ENCODE results near the gene CDIPT.
A peak's percentile ranks its signal among the peaks of the same experiment; 100 is the strongest.

Gene CDIPT

DNA sequence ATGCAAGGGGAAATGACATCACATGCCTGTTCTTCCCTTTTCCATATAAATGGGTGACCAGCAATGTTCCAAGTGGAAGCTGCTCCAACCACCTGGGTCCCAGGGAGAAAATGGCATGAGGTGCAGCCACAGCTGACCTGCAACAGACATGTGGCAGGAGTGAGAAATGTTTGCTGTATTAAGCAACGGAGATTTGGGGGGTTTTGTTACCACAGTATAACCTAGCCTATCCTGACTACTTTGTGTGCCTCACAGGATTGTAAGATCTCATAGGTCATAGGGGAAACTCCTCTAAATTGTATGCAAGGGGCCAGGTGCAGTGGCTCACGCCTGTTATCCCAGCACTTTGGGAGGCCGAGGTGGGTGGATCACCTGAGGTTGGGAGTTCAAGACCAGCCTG, 12.0 kb downstream of the CDIPT start:
- TF ChIP-seq, protein P1, sequence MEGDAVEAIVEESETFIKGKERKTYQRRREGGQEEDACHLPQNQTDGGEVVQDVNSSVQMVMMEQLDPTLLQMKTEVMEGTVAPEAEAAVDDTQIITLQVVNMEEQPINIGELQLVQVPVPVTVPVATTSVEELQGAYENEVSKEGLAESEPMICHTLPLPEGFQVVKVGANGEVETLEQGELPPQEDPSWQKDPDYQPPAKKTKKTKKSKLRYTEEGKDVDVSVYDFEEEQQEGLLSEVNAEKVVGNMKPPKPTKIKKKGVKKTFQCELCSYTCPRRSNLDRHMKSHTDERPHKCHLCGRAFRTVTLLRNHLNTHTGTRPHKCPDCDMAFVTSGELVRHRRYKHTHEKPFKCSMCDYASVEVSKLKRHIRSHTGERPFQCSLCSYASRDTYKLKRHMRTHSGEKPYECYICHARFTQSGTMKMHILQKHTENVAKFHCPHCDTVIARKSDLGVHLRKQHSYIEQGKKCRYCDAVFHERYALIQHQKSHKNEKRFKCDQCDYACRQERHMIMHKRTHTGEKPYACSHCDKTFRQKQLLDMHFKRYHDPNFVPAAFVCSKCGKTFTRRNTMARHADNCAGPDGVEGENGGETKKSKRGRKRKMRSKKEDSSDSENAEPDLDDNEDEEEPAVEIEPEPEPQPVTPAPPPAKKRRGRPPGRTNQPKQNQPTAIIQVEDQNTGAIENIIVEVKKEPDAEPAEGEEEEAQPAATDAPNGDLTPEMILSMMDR (IDR thresholded peaks at IDR 0.05): no peak

DNA sequence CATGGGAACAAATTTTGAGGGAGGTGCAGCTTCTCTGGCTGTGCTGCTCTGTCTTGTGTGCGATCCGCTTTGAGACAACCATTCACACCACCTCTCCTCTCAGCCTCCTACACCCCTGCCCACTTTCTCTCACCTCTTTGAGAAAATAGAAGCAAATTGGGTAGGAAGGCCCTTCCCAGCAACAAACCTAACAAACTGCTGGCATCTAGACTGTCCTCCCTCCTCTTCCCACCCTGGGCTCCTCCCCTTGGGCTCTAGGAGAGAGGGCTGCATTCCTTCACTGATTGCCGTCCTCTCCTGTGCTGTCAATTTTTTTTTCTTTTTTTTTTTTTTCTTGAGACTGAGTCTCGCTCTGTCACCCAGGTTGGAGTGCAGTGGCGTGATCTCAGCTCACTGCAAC, 13.5 kb downstream of the CDIPT start:
- TF ChIP-seq, protein P1 (IDR thresholded peaks at IDR 0.05): no peak

DNA sequence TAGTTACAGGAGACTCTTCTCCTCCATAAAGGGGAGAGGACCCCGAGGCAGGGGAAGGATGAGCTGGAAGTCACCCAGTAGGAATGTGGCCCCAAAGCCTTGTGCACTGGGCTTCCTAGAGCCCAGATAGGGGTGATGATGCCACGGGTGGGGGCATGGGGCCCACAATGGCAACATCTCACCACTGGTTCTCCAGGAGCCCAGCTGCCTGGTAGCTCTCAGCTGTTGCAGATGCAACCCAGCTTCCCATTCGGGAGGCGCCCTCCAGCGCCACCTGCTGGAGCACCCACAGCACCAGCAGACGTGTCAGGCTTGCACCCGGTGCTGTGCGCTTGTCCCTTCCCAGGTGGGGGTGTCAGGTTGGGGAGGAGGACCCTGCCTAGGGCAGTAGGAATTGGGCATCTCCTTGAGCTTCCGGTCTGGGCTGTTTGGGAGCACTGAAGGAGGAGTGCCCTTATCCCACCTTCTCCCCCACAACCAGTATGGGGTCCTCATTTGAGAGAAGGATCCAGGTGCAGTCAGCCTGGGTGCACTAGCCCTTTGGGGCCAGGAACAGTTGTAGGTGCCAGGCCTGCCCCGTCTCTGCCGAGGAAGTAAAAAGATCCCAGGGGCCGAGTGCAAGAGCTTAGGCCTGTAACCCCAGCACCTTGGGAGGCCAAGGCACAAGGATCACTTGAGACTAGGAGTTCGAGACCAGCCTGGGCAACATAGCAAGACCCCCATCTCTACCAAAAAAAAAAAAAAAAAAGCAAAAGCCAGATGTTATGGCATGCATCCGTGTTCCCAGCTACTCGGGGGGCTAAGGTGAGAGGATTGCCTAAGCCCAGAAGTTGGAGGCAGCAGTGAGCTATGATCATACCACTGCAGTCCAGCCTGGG, 14.4 kb downstream of the CDIPT start:
- TF ChIP-seq, protein P1 (IDR thresholded peaks at IDR 0.05): peak; percentile 68

DNA sequence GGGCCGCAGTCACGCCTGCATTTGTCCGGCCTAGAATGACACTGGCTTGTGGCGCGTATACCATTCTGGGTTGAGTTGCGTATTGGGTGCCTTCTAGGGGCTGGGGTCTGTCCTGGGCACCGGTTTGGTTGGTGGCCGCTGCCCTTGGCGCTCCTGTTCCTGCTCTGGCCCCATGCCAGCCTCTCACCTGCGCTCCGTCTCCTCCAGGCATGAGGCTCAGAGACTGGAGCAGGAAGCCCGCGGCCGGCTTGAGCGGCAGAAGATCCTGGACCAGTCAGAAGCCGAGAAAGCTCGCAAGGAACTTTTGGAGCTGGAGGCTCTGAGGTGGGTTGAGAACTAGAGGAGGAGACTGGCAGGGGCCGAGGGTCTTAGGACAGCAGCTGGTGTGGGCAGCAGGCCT, 17.4 kb downstream of the CDIPT start:
- TF ChIP-seq, protein P1 (IDR thresholded peaks at IDR 0.05): no peak

DNA sequence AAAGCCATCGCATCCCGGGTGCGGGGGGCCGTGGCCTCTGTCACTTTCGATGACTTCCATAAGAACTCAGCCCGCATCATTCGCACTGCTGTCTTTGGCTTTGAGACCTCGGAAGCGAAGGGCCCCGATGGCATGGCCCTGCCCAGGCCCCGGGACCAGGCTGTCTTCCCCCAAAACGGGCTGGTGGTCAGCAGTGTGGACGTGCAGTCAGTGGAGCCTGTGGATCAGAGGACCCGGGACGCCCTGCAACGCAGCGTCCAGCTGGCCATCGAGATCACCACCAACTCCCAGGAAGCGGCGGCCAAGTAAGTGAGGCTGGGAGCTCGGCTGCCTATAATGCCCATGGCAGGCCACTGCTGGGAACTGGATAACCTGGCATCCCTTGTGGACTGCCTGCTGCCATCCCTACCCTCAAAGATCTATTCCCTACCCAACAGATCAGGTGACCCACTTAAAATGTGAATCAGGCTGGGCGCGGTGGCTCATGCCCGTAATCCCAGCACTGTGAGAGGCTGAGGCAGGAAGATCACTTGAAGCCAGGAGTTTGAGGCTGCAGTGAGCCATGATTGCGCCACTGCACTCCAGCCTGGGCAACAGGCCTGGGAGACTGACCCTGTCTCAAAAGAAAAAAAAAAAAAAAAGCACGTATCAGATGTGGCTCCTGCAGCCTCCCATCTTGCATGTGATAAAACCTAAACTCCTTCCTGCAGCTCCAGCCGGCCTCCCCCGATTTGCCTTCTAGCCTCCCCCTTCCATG, 18.3 kb downstream of the CDIPT start:
- TF ChIP-seq, protein P1 (IDR thresholded peaks at IDR 0.05): no peak

DNA sequence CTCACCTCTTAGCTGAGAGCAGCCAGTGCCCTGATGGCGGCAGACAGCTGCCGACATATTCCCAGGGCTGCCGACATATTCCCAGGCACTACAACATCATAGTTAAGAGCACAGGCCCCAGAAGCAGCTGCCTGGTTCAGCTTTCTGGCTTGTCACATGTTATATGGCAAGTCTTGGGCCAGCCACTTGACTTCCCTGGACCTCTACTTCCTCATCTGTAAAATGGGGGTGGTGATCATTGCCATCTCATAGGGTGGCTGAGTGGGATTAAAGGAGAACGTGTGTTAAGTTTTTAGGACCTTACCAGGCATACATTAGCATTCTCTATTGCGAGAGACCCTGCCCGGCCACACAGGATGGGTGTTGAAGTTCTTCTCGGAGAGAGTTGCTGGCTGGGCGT, 19.1 kb downstream of the CDIPT start:
- TF ChIP-seq, protein P1 (IDR thresholded peaks at IDR 0.05): no peak

DNA sequence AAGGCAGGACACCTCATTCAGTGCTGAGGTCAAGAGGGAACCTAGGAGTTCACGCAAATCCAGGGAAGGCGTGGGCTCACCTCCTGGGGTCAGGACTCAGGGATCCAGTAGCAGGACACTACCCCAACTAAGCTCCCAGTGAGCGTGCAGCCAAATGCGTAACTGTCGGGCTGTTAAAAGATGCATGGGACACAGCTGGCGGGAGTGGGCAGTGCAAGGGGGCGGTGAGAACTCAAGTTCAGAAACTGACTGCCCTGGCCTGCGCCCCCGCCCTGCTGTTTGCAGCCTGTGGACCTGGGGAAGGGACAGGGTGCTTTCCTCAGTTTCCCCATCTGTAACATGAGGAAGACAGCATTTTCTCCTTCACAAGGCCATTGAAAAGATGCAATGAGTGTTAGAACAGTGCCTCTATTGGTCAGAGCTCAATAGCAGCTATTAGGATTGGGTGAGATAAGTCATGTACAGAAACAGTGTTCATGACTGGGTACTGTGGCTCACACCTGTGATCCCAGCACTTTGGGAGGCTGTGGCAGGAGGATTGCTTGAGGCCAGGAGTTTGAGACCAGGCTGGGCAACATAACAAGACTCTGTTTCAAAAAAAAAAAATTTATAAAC, 20.2 kb downstream of the CDIPT start:
- TF ChIP-seq, protein P1 (IDR thresholded peaks at IDR 0.05): no peak
